ENCODE measurements around the gene ATP12A. TPM values are rescaled to one million over a fixed set of nuclear protein-coding genes. Genes with fewer than 3 reads are reported as not detected.

ATP12A gene
- total and polyA plus RNA-seq, 9 donors, result 0.05 TPM; not detected in 8

- no peak overlapping the region for H3K27ac ChIP-seq
- H3K9me3 ChIP-seq, result no peaks in the 10 kb centered on the region
- H3K4me3 ChIP-seq, result no peak overlapping the region
- peaks cover 1% of the 10 kb centered on the region for H3K4me1 ChIP-seq (ENCODE audit: insufficient read depth)
- no peaks in the 10 kb centered on the region for H3K36me3 ChIP-seq
- TF ChIP-seq EP300 (IDR thresholded peaks at IDR 0.05) (no peak), CTCF (IDR thresholded peaks at IDR 0.05) (no peak), POLR2A (IDR thresholded peaks at IDR 0.05) (no peak)
- WGBS, 3 donors, result 79 to 89% (median 86%) methylated on average over 6 of the region's 6 CpGs
- no peak for DNase-seq
- intact Hi-C loops (cut with DNase I), result no loop called here
- no peaks in the 10 kb centered on the region for H3K27me3 ChIP-seq
Observed at GRCh38 chr13:24685314-24685713, 5.1 kb downstream of the ATP12A start.

GRCh38 chr13:24687611-24688010 lies 7.4 kb downstream of the ATP12A start:
- no peaks in the 10 kb centered on the region for H3K27me3 ChIP-seq
- no peaks in the 10 kb centered on the region for H3K36me3 ChIP-seq
- no peaks in the 10 kb centered on the region for H3K4me1 ChIP-seq (ENCODE audit: insufficient read depth)
- 77 to 83% (median 80%) methylated on average over 7 of the region's 7 CpGs for WGBS, 3 donors
- TF ChIP-seq POLR2A (IDR thresholded peaks at IDR 0.05) (no peak), EP300 (IDR thresholded peaks at IDR 0.05) (no peak), CTCF (IDR thresholded peaks at IDR 0.05) (no peak)
- no peak overlapping the region for H3K4me3 ChIP-seq
- intact Hi-C loops (cut with DNase I), result no loop called here
- no peaks in the 10 kb centered on the region for H3K9me3 ChIP-seq
- no peak for DNase-seq
- H3K27ac ChIP-seq, result no peak overlapping the region

DNA sequence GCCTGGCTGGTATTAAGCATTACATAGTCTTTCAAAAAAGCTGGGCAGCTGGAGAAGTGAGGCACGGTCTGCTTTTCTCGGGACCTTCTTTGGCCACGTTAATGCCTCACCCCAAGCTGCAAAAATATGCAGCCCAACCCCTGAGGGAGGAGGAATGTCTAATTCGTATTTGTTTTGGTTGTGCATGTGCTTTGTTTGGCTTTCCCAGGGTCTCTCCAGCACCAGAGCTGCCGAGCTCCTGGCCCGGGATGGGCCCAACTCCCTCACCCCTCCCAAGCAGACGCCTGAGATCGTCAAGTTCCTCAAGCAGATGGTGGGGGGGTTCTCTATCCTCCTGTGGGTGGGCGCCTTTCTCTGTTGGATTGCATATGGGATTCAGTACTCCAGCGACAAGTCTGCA lies 7.9 kb downstream of the ATP12A start:
- Histone ChIP-seq H3K27me3 (no peaks in the 10 kb centered on the region), H3K36me3 (no peaks in the 10 kb centered on the region), H3K4me3 (no peak overlapping the region), H3K9me3 (no peaks in the 10 kb centered on the region), H3K4me1 (ENCODE audit: insufficient read depth) (no peaks in the 10 kb centered on the region), H3K27ac (no peak overlapping the region)
- TF ChIP-seq CTCF (IDR thresholded peaks at IDR 0.05) (no peak), EP300 (IDR thresholded peaks at IDR 0.05) (no peak), POLR2A (IDR thresholded peaks at IDR 0.05) (no peak)
- WGBS, 3 donors, result 7 to 23% (median 7%) methylated on average over 10 of the region's 10 CpGs
- intact Hi-C loops (cut with DNase I), result no loop called here
- no peak for DNase-seq

GRCh38 chr13:24688950-24689349 lies 8.7 kb downstream of the ATP12A start:
- Histone ChIP-seq H3K4me1 (ENCODE audit: insufficient read depth) (no peaks in the 10 kb centered on the region), H3K9me3 (no peaks in the 10 kb centered on the region), H3K36me3 (no peaks in the 10 kb centered on the region), H3K4me3 (no peak overlapping the region), H3K27me3 (no peaks in the 10 kb centered on the region), H3K27ac (no peak overlapping the region)
- no peak for DNase-seq
- intact Hi-C loops (cut with DNase I), result no loop called here
- TF ChIP-seq POLR2A (IDR thresholded peaks at IDR 0.05) (no peak), EP300 (IDR thresholded peaks at IDR 0.05) (no peak)
- whole genome bisulfite sequencing, 3 donors, result 79 to 83% (median 81%) methylated on average over 11 of the region's 11 CpGs

DNA sequence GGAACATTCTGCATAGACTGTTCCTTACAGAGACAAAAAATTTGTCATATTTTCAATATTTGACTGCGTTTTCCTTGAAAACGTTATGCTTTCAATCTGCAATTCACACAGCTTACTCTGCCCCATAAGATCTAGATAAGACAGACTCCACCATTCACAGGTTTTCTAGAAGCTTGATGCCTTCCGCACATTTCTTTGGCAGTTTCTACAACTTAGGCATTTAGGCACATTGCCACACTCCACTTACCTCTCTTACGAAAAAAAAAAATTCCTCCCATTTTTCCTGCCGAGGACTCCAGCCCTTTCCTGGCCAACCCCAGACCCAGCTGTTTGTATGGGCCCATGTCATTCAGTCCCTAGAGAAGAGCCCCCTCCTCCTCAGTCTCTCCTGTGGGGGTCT lies 11.2 kb downstream of the ATP12A start:
- 48 to 59% (median 59%) methylated on average over 5 of the region's 5 CpGs for WGBS, 3 donors
- intact Hi-C loops (cut with DNase I), result no loop called here
- DNase-seq, result no peak
- Histone ChIP-seq H3K36me3 (no peaks in the 10 kb centered on the region), H3K4me1 (ENCODE audit: insufficient read depth) (no peaks in the 10 kb centered on the region), H3K9me3 (no peaks in the 10 kb centered on the region), H3K27ac (no peak overlapping the region), H3K4me3 (no peak overlapping the region), H3K27me3 (no peaks in the 10 kb centered on the region)
- no peak for TF ChIP-seq POLR2A (IDR thresholded peaks at IDR 0.05)
- TF ChIP-seq EP300 (IDR thresholded peaks at IDR 0.05), result no peak
- TF ChIP-seq CTCF (IDR thresholded peaks at IDR 0.05), result no peak

Measured in ovary (tissue), 9 donors.